ENCODE measurements around the gene PRSS2.
"Not testable (repeated sequence)": the region's sequence is repeated elsewhere in the genome, so short reads cannot be mapped to it uniquely, and the experiment has no call there.

PRSS2 gene

GRCh38 chr7:142772051-142772450, 1.3 kb downstream of the PRSS2 start:
- Mint-ChIP-seq H3K4me1 (no peaks in the 10 kb centered on the region), H3K27me3 (ENCODE audit: low read depth) (peaks cover 33% of the 10 kb centered on the region), H3K27ac (no peak overlapping the region), H3K9me3 (no peaks in the 10 kb centered on the region), H3K36me3 (ENCODE audit: low read depth) (no peaks in the 10 kb centered on the region), H3K4me3 (no peak overlapping the region)
- TF ChIP-seq CTCF (IDR thresholded peaks at IDR 0.05; ENCODE audit: unreplicated experiment in 3 of 3): no peak

GRCh38 chr7:142772673-142773072, 1.9 kb downstream of the PRSS2 start:
- Mint-ChIP-seq H3K27ac (no peak overlapping the region), H3K4me3 (no peak overlapping the region), H3K27me3 (ENCODE audit: low read depth) (peaks cover 30% of the 10 kb centered on the region), H3K4me1 (no peaks in the 10 kb centered on the region), H3K36me3 (ENCODE audit: low read depth) (no peaks in the 10 kb centered on the region), H3K9me3 (no peaks in the 10 kb centered on the region)
- no peak for TF ChIP-seq CTCF (IDR thresholded peaks at IDR 0.05; ENCODE audit: unreplicated experiment in 3 of 3)

GRCh38 chr7:142773230-142773629, 2.5 kb downstream of the PRSS2 start:
- Mint-ChIP-seq H3K27ac (no peak overlapping the region), H3K4me1 (no peaks in the 10 kb centered on the region), H3K36me3 (ENCODE audit: low read depth) (no peaks in the 10 kb centered on the region), H3K9me3 (no peaks in the 10 kb centered on the region), H3K4me3 (no peak overlapping the region), H3K27me3 (ENCODE audit: low read depth) (peaks cover 26% of the 10 kb centered on the region)
- no peak for TF ChIP-seq CTCF (IDR thresholded peaks at IDR 0.05; ENCODE audit: unreplicated experiment in 3 of 3)

GRCh38 chr7:142773937-142774744, 3.4 kb downstream of the PRSS2 start:
- H3K27me3 Mint-ChIP-seq (ENCODE audit: low read depth): peaks cover 18% of the 10 kb centered on the region
- H3K4me3 Mint-ChIP-seq: no peak overlapping the region
- no peak overlapping the region for H3K27ac Mint-ChIP-seq
- TF ChIP-seq CTCF (IDR thresholded peaks at IDR 0.05; ENCODE audit: unreplicated experiment in 3 of 3): no peak
- H3K4me1 Mint-ChIP-seq: no peaks in the 10 kb centered on the region
- no peaks in the 10 kb centered on the region for H3K9me3 Mint-ChIP-seq
- no peaks in the 10 kb centered on the region for H3K36me3 Mint-ChIP-seq (ENCODE audit: low read depth)

- Mint-ChIP-seq H3K27ac (no peak overlapping the region), H3K9me3 (no peaks in the 10 kb centered on the region), H3K4me3 (no peak overlapping the region), H3K27me3 (ENCODE audit: low read depth) (peaks cover 18% of the 10 kb centered on the region), H3K36me3 (ENCODE audit: low read depth) (no peaks in the 10 kb centered on the region), H3K4me1 (no peaks in the 10 kb centered on the region)
- TF ChIP-seq CTCF (IDR thresholded peaks at IDR 0.05; ENCODE audit: unreplicated experiment in 3 of 3): no peak
These were observed 4.1 kb downstream of the PRSS2 start for GRCh38 chr7:142774826-142775225.

GRCh38 chr7:142775351-142776115, 4.8 kb downstream of the PRSS2 start:
- H3K4me1 Mint-ChIP-seq, H3K4me3 Mint-ChIP-seq, H3K9me3 Mint-ChIP-seq: not testable (repeated sequence)

More at GRCh38 chr7:142775351-142776115, 4.8 kb downstream of the PRSS2 start:
- not testable (repeated sequence) for H3K27ac Mint-ChIP-seq; H3K36me3 Mint-ChIP-seq (ENCODE audit: low read depth)
- peaks cover 19% of the 10 kb centered on the region for H3K27me3 Mint-ChIP-seq (ENCODE audit: low read depth)

All from nephron (organoid).